Measurements from ENCODE around the gene EML1.

- TF ChIP-seq CTCF (IDR thresholded peaks at IDR 0.05) = no peak
- no peak for TF ChIP-seq EZH2 (IDR thresholded peaks at IDR 0.05)
Measured at GRCh38 chr14:99986396-99986795, 193.2 kb downstream of the EML1 start.

Measured in neural progenitor cell (in vitro differentiated cells).